ENCODE results near the gene PCLO.

The PCLO gene

GRCh38 chr7:83058667-83059066, 104.0 kb downstream of the PCLO start:
- Histone ChIP-seq H3K9me3 (ENCODE audit: control insufficient read depth, low read length) (no peaks in the 10 kb centered on the region), H4K8ac (ENCODE audit: low read length) (no peak overlapping the region), H2BK12ac (ENCODE audit: low read length in 2 of 2) (no peak overlapping the region), H3K4me3 (ENCODE audit: insufficient read depth in 1 of 2, low read depth in 1 of 2, low read length in 2 of 2) (no peak overlapping the region), H2BK5ac (ENCODE audit: low read depth, low read length, poor library complexity, severe bottlenecking) (no peak overlapping the region), H3K79me1 (replicated peaks; ENCODE audit: low read length, poor library complexity, severe bottlenecking) (no peaks in the 10 kb centered on the region), H3K9ac (ENCODE audit: low read length) (no peak overlapping the region), H3K14ac (ENCODE audit: low read length in 2 of 2) (no peak overlapping the region), H3K4me1 (ENCODE audit: control insufficient read depth, insufficient read depth, low read depth, low read length) (no peaks in the 10 kb centered on the region), H3K36me3 (ENCODE audit: control insufficient read depth in 1 of 2, insufficient read depth in 2 of 2, low read depth in 1 of 2, low read length in 2 of 2) (no peaks in the 10 kb centered on the region), H3K23ac (ENCODE audit: low read length in 2 of 2) (no peak overlapping the region), H2BK120ac (ENCODE audit: low read depth, low read length) (no peak overlapping the region), H2AK5ac (ENCODE audit: low read length, severe bottlenecking) (no peak overlapping the region), H3K4me2 (ENCODE audit: low read length, poor library complexity, severe bottlenecking) (no peak overlapping the region), H3K27ac (ENCODE audit: low read length, poor library complexity, severe bottlenecking) (no peak overlapping the region), H3K27me3 (ENCODE audit: control insufficient read depth in 1 of 2, insufficient read depth in 1 of 2, low read length in 2 of 2) (no peaks in the 10 kb centered on the region), H4K91ac (ENCODE audit: low read length) (no peak overlapping the region), H3K4ac (ENCODE audit: low read depth in 1 of 2, low read length in 2 of 2) (no peak overlapping the region), H2AFZ (ENCODE audit: low read depth, low read length) (no peak overlapping the region), H3K18ac (ENCODE audit: low read depth in 1 of 2, low read length in 2 of 2) (no peak overlapping the region), H2BK15ac (ENCODE audit: low read depth, poor library complexity, severe bottlenecking) (no peak overlapping the region)
- 94% methylated on average over 5 of the region's 5 CpGs for WGBS
- DNase-seq, result no peak

GRCh38 chr7:83055197-83055596, 107.5 kb downstream of the PCLO start:
- H3K4me3 ChIP-seq (ENCODE audit: insufficient read depth in 1 of 2, low read depth in 1 of 2, low read length in 2 of 2), result no peak overlapping the region
- H2BK15ac ChIP-seq (ENCODE audit: low read depth, poor library complexity, severe bottlenecking), result no peak overlapping the region
- no peaks in the 10 kb centered on the region for H3K27me3 ChIP-seq (ENCODE audit: control insufficient read depth in 1 of 2, insufficient read depth in 1 of 2, low read length in 2 of 2)
- H3K27ac ChIP-seq (ENCODE audit: low read length, poor library complexity, severe bottlenecking), result no peak overlapping the region
- no peaks in the 10 kb centered on the region for H3K79me1 ChIP-seq (replicated peaks; ENCODE audit: low read length, poor library complexity, severe bottlenecking)
- no peak overlapping the region for H3K9ac ChIP-seq (ENCODE audit: low read length)
- H2BK5ac ChIP-seq (ENCODE audit: low read depth, low read length, poor library complexity, severe bottlenecking), result no peak overlapping the region
- no peak overlapping the region for H2BK12ac ChIP-seq (ENCODE audit: low read length in 2 of 2)
- H3K14ac ChIP-seq (ENCODE audit: low read length in 2 of 2), result no peak overlapping the region
- H3K18ac ChIP-seq (ENCODE audit: low read depth in 1 of 2, low read length in 2 of 2), result no peak overlapping the region
- 100% methylated on average over 1 of the region's 2 CpGs for WGBS
- no peak overlapping the region for H3K23ac ChIP-seq (ENCODE audit: low read length in 2 of 2)
- H3K4me2 ChIP-seq (ENCODE audit: low read length, poor library complexity, severe bottlenecking), result no peak overlapping the region
- H2AK5ac ChIP-seq (ENCODE audit: low read length, severe bottlenecking), result no peak overlapping the region
- no peaks in the 10 kb centered on the region for H3K36me3 ChIP-seq (ENCODE audit: control insufficient read depth in 1 of 2, insufficient read depth in 2 of 2, low read depth in 1 of 2, low read length in 2 of 2)
- H3K9me3 ChIP-seq (ENCODE audit: control insufficient read depth, low read length), result no peaks in the 10 kb centered on the region
- no peak overlapping the region for H3K4ac ChIP-seq (ENCODE audit: low read depth in 1 of 2, low read length in 2 of 2)
- no peaks in the 10 kb centered on the region for H3K4me1 ChIP-seq (ENCODE audit: control insufficient read depth, insufficient read depth, low read depth, low read length)
- no peak for DNase-seq
- no peak overlapping the region for H4K8ac ChIP-seq (ENCODE audit: low read length)
- no peak overlapping the region for H4K91ac ChIP-seq (ENCODE audit: low read length)
- no peak overlapping the region for H2AFZ ChIP-seq (ENCODE audit: low read depth, low read length)
- H2BK120ac ChIP-seq (ENCODE audit: low read depth, low read length), result no peak overlapping the region

GRCh38 chr7:83054472-83054871, 108.2 kb downstream of the PCLO start:
- Histone ChIP-seq H2BK15ac (ENCODE audit: low read depth, poor library complexity, severe bottlenecking) (no peak overlapping the region), H3K4me1 (ENCODE audit: control insufficient read depth, insufficient read depth, low read depth, low read length) (no peaks in the 10 kb centered on the region), H3K79me1 (replicated peaks; ENCODE audit: low read length, poor library complexity, severe bottlenecking) (no peaks in the 10 kb centered on the region), H4K8ac (ENCODE audit: low read length) (no peak overlapping the region), H2BK5ac (ENCODE audit: low read depth, low read length, poor library complexity, severe bottlenecking) (no peak overlapping the region), H2BK12ac (ENCODE audit: low read length in 2 of 2) (no peak overlapping the region), H4K91ac (ENCODE audit: low read length) (no peak overlapping the region), H3K4me2 (ENCODE audit: low read length, poor library complexity, severe bottlenecking) (no peak overlapping the region), H2AFZ (ENCODE audit: low read depth, low read length) (no peak overlapping the region), H2AK5ac (ENCODE audit: low read length, severe bottlenecking) (no peak overlapping the region), H3K27me3 (ENCODE audit: control insufficient read depth in 1 of 2, insufficient read depth in 1 of 2, low read length in 2 of 2) (no peaks in the 10 kb centered on the region), H2BK120ac (ENCODE audit: low read depth, low read length) (no peak overlapping the region), H3K36me3 (ENCODE audit: control insufficient read depth in 1 of 2, insufficient read depth in 2 of 2, low read depth in 1 of 2, low read length in 2 of 2) (no peaks in the 10 kb centered on the region), H3K18ac (ENCODE audit: low read depth in 1 of 2, low read length in 2 of 2) (no peak overlapping the region), H3K4ac (ENCODE audit: low read depth in 1 of 2, low read length in 2 of 2) (no peak overlapping the region), H3K9ac (ENCODE audit: low read length) (no peak overlapping the region), H3K4me3 (ENCODE audit: insufficient read depth in 1 of 2, low read depth in 1 of 2, low read length in 2 of 2) (no peak overlapping the region), H3K14ac (ENCODE audit: low read length in 2 of 2) (no peak overlapping the region), H3K27ac (ENCODE audit: low read length, poor library complexity, severe bottlenecking) (no peak overlapping the region), H3K9me3 (ENCODE audit: control insufficient read depth, low read length) (no peaks in the 10 kb centered on the region), H3K23ac (ENCODE audit: low read length in 2 of 2) (no peak overlapping the region)
- DNase-seq, result no peak
- WGBS, result no CpG with 5 or more reads among the region's 1 CpG

- Histone ChIP-seq H3K23ac (ENCODE audit: low read length in 2 of 2) (no peak overlapping the region), H2BK15ac (ENCODE audit: low read depth, poor library complexity, severe bottlenecking) (no peak overlapping the region), H4K91ac (ENCODE audit: low read length) (no peak overlapping the region), H2BK5ac (ENCODE audit: low read depth, low read length, poor library complexity, severe bottlenecking) (no peak overlapping the region), H3K9me3 (ENCODE audit: control insufficient read depth, low read length) (no peaks in the 10 kb centered on the region), H3K9ac (ENCODE audit: low read length) (no peak overlapping the region), H2AK5ac (ENCODE audit: low read length, severe bottlenecking) (no peak overlapping the region), H3K27me3 (ENCODE audit: control insufficient read depth in 1 of 2, insufficient read depth in 1 of 2, low read length in 2 of 2) (no peaks in the 10 kb centered on the region), H2BK120ac (ENCODE audit: low read depth, low read length) (no peak overlapping the region), H3K4me3 (ENCODE audit: insufficient read depth in 1 of 2, low read depth in 1 of 2, low read length in 2 of 2) (no peak overlapping the region), H3K4me2 (ENCODE audit: low read length, poor library complexity, severe bottlenecking) (no peak overlapping the region), H4K8ac (ENCODE audit: low read length) (no peak overlapping the region), H2BK12ac (ENCODE audit: low read length in 2 of 2) (no peak overlapping the region), H3K4ac (ENCODE audit: low read depth in 1 of 2, low read length in 2 of 2) (no peak overlapping the region), H3K79me1 (replicated peaks; ENCODE audit: low read length, poor library complexity, severe bottlenecking) (no peaks in the 10 kb centered on the region), H3K27ac (ENCODE audit: low read length, poor library complexity, severe bottlenecking) (no peak overlapping the region), H3K18ac (ENCODE audit: low read depth in 1 of 2, low read length in 2 of 2) (no peak overlapping the region), H2AFZ (ENCODE audit: low read depth, low read length) (no peak overlapping the region), H3K36me3 (ENCODE audit: control insufficient read depth in 1 of 2, insufficient read depth in 2 of 2, low read depth in 1 of 2, low read length in 2 of 2) (no peaks in the 10 kb centered on the region), H3K14ac (ENCODE audit: low read length in 2 of 2) (no peak overlapping the region), H3K4me1 (ENCODE audit: control insufficient read depth, insufficient read depth, low read depth, low read length) (no peaks in the 10 kb centered on the region)
- no peak for DNase-seq
Measured at GRCh38 chr7:83053965-83054364, 108.7 kb downstream of the PCLO start.
